C4-2B (cell line): Measurements from ENCODE around the gene RNU1-3.
"Not testable (repeated sequence)": the region's sequence is repeated elsewhere in the genome, so short reads cannot be mapped to it uniquely, and the experiment has no call there.

Source experiments
- CTCF ChIP-seq: fragments of 450-650 bp; conservative IDR thresholded peaks from 2 replicates; pipeline ENCODE4 v1.5.1; 2017; ENCODE audit warnings: mild to moderate bottlenecking
- ZFX ChIP-seq: fragments of 450-650 bp; IDR thresholded peaks from 2 replicates; pipeline ENCODE4 v1.6.1; 2017

GRCh38 chr1:16708704-16709103 is 42.0 kb upstream of the RNU1-3 start:
- TF ChIP-seq CTCF, ZFX: not testable (repeated sequence)
